HTR-8/SVneo (cell line): Measurements from ENCODE around the gene DYNLT2.
A peak's percentile ranks its signal among the peaks of the same experiment; 100 is the strongest.
"Not testable (repeated sequence)": the region's sequence is repeated elsewhere in the genome, so short reads cannot be mapped to it uniquely, and the experiment has no call there.

Source experiments
- DNase-seq: peaks from one replicate; pipeline ENCODE4 v3.0.0; 2011; ENCODE audit warnings: low spot score, mixed read lengths; ENCODE audit not compliant: insufficient read length
- FAIRE-seq: peaks from 2 replicates; lab custom pipeline; 2011; peaks lifted over from hg19 to GRCh38; lab: Jason Lieb, UNC

Gene DYNLT2

DNA sequence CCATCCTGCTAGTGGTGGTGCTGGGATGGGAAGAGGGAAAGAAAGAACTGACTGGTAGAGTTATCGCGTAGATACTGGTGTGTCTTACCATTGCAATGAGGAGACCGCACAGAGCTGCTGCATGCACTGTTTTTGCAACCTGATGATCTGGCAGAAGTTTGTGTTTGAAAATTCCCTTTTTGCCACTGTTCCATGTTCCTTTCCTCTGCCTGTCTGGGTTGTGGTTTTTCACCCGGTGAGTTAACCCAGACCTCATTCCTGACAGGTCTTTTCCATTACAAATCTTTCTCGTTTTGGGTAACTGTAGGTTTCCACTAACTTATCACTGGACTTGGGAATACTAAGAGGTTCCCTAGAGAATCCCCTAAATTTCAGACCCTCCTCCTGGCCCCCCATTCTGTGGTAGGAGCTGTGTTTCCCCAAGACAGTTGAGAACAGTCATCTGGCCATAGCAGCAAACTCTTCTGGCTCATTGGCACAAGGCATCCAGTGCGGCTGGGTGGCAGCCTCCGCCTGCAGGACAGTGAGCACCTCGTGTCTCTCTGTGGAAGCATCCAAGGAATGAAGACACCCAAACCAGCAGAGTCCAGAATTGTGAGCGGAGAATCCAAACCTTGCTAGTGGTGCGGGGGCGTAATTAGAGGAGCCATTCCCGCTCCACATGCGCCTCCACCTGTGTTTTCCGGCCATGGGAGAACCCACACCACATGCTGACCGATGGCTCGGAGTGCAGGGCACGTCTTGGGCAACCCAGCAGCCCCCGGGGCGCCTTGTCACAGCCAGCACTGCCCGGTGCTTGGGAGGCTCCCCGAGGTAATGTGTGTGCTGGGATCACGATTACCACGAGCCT, 32.8 kb upstream of the DYNLT2 start:
- FAIRE-seq: no peak
- DNase-seq: no peak

DNA sequence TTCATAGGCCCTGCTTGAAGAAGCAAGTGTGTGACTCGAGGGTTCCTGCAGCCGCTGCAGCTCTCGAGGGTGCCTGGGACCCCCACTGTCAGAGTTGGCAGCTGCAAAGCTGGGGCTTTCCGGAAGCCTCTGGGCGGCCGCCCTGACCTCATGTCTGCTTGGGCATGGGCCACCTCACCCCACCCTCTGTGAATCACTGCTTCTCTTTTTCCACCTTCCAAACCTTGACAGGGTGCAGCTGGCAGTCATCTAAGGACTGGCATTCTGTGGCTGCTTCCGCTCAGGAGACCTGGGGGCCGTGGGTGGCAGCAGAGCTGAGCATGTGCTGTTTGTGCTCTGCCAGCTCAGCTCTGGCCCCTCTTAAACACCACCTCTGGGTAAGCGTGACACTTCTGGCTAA, 32.0 kb upstream of the DYNLT2 start:
- DNase-seq (no peak), FAIRE-seq (no peak)

DNA sequence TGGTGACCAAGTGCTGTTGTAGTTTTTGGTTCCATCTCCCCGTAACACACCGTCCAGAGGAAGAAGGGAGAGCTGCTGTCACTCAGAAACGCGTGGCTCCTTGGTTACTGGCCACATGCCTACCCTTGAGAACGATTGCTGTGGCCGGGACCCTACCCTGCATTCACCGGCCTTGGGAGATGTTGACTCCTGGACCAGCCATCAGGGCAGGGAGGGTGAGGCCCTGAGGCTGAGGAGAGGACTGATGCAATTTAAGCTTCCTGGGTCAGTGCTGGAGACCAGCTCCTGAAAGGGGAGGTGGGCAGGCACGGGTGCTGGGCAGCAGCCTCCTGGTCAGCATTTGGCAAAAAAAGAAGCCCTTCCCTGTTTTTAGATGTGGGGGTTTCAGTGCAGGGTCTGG, 31.6 kb upstream of the DYNLT2 start:
- no peak for FAIRE-seq
- DNase-seq: no peak

DNA sequence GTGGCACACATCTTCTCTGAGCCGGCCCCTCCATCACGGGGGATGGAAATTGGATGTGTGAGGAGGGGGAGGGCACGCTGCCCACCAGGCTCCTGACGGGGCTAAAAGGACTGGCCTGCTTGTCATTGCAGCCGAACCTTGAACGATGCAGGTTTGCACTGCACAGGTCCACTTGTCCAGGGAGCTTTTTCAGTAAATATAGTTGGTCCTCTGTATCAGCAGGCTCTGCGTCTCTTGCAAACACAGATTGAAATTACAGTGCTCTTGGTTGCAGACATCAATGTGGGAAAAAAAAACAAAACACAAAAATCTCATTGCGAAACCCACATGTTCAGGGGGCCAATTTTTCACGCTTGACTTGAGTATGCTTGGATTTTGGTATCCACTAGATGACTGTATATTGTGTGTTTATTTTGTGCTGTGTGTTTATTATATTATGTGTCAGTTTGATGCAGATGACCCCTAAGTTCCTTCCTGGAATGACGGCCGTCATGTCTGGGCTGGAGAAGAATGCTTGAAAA, 29.3 kb upstream of the DYNLT2 start:
- DNase-seq (no peak), FAIRE-seq (no peak)

DNA sequence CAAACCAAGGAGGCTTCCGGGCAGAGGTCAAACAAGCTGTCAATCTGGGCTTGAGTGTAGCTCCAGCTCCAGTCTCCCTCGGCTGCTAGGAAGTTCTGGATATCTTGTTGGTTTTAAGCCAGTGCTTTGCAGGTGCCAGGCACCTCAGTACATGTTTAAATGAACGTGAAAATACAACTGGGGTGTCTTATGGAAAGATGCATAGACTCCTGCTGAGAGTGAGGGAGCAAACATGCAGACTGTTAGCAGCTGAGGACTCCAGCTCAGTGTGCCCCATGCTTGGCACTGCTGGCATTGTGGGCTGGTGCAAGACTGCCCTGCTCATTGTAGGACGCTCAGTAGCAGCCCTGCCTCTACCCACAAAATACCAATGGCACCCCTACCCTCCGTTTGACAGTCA, 28.5 kb upstream of the DYNLT2 start:
- FAIRE-seq: no peak
- no peak for DNase-seq

DNA sequence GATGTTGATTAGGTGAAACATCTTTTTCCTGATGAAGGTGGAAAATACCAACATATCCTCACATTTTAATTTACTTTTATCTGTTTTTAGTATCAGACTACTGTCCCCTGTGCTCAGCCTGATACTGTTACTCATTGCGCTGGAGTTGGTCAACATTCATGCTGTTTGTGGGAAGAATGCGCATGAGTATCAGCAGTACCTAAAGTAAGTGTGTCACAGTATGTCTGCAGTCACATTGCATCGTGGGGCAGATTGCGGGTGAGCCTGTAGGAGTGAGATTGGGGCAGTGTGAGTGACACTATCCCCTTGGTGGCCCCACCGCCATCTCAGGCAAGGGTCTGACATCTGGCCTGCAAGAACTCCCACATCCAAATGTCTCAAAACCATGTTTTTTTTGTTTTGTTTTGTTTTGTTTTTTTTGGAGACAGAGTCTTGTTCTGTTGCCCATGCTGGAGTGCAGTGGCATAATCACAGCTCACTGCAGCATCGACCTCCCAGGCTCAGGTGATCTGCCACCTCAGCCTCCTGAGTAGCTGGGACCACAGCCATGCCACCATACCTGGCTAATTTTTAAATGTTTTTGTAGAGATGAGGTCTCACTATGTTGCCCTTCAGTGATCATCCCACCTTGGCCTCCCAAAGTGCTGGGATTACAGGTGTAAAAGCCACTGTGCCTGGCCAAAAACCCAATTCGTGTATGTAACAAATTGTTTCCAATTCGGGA, 27.9 kb upstream of the DYNLT2 start:
- FAIRE-seq (peak; percentile 36), DNase-seq (no peak)

DNA sequence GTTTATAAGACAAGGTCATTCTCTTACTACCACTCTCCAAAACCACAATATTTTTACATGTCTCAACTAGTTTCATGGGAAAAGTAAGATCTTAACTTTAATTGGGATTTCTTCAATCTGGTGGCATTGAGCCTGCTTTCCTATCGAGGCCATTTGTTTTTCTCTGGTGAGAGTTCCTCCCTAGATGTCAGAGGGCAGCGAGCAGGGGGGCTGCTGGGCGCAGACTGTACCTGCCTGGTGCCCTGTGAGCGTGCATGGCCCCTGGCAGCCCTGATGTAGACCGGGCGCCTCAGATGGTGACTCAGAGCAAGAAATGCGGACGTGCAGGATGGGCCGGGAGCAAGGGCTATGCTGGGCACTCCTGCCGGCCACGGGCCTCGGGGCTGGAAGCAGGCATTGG, 27.3 kb upstream of the DYNLT2 start:
- FAIRE-seq: no peak
- no peak for DNase-seq

DNA sequence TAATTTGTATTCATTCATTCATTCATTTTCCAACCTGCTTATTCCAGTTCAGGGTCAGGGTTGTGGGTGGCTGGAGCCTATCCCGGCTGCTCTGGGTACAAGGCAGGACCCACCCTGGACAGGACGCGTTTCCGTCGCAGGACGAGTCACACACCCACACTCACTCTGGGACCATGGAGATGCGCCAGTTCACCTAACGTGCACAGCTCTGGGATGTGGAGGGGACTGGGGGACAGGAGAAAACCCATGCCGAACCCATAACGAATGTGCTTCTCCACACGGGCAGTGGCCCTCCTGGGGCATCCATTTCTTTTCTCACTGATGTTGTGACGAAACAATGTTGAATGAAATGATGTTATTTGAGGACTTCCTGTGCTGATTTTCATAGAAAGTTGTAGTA, 26.5 kb upstream of the DYNLT2 start:
- no peak for FAIRE-seq
- DNase-seq: no peak

DNA sequence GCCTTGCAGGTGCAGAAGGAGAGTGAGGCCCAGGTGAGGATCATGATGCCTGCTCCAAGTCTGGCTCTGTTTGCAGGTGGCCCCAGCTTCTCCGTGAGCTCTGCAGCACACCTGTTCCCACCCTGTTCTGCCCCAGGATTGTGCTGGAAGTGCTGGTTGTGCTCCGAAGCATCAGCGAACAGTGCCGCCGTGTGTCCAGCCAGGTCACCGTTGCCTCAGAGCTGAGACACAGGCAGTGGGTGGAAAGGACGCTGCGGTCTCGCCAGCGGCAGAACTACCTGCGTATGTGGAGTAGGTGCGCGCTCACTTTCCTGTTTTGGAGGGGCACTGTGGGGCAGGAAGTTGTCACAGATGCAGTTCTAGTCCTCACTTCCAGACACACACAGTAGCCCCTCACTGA, 25.0 kb upstream of the DYNLT2 start:
- DNase-seq (no peak), FAIRE-seq (no peak)

DNA sequence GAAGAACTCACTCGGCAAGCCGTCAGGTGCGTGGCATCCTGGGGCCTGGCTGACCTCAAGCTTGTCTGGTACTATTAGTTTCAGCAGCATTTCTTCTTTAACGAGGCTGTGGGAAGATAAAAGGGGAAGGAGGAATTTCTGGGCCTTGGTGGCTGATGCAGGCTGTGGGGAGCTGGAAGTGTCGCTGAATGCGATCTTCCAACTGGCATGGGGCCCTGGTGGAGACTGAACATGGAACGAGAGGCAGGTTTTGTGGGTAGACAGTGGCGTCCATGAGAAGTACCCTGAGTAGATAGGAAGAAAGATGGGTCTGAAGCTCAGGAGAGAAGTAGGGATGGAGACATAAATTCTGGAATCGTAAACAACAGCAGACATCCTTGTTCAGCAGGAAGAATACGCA, 23.9 kb upstream of the DYNLT2 start:
- FAIRE-seq (no peak), DNase-seq (no peak)

DNA sequence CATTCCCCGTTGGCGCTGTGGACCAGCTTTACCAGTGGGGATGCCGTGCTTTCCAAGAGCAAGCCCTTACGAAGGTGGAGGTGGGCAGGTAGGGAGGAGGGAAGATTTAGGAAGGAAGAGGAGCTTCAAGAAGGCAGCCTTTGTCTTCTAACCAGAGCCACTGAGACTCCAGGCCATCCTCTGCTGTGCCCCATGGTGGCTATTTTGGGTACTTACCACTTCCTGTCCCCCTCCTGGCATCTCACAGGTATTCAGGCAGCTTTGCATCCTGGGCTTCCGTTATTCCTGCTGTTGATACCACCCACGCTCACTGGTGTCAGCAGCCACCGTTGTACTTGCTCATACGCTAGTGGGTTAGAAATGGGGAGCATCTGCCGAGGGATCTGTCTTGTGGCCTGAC, 23.0 kb upstream of the DYNLT2 start:
- DNase-seq (no peak), FAIRE-seq (no peak)

DNA sequence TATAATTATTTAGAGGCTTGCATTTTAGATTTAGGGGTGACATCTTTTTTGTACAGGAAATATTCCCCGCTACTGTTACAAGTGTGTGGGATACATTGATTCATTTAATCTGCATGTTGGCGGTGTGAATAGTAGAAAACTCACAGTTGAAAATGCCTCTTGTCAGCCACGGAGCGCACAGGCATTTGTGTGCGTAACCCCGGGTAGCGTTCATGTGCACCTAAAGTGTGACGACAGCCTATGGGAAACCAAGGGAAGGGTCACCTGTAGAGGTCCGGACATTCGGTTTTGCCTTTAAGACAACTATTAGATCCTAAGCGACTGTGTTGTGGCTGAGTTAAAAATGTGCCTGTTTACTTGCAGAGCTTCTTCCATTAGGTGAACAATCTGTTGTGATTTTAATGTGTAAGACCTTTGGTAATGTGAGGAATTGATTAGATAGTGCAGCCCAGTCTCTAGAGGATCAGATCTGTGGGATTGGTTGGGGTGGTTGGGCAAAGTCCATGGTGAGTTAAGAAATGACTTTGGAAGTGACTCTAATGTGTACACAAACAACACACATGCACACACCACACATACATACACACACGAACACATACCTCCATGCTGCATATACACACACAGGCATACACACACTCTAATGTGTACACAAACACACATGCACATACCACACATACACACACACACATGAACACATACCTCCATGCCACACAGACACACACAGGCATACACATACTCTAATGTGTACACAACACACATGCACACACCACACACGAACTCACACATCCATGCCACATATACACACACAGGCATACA, 15.8 kb upstream of the DYNLT2 start:
- DNase-seq: no peak
- peak; percentile 89 for FAIRE-seq

DNA sequence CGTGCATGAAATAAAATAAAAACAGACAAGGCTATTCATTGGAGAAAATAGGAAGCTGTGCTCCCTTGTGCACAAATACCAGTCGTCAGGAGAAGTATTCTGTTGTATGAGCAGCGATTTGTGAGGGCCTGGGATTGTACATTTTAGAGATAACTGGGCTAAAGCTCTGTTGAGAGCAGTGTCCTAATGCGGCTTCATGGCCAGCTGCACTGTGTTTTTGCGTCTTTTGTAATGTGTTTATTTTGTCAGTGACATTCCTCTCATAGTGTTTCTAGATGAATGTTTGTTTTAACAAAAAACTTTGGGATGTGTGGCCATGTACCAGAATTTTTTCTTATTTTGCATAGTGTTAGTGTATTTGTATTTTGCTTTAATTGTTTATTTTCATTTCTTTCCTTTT, 14.9 kb upstream of the DYNLT2 start:
- DNase-seq (no peak), FAIRE-seq (no peak)

DNA sequence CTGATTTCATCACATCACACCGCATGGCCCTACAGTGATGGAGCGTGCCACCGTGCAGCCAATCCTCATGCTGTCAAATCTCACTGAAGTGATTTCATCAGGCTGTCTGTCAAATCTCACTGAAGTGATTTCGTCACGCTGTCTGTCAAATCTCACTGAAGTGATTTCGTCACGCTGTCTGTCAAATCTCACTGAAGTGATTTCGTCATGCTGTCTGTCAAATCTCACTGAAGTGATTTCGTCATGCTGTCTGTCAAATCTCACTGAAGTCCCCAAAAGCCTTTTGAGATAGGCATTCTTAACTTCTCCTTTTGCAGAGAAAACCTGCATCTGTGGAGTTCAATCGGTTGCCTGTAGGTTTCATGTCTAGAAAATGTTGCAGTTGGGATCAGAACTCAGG, 14.4 kb upstream of the DYNLT2 start:
- peak; percentile 28 for FAIRE-seq
- DNase-seq: not testable (repeated sequence)

DNA sequence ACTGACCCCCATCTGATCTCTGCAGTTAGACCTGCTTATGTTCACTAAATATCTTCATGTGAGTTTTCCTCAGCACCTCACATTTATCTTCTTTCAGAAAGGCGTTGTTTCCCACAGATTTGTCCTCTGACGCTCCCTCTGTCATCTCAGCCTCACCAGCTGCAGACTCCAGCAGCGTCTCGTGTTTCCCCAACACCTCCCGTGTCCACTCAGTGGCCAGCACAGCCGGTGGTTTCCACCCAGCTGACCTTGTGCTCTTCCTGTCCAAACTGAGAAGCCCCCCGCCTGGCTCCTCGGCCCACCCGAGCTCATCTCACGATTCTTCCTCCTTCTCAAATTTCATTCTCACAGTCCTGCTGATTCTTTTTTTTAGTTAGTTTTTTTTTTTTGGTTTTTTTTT, 12.5 kb upstream of the DYNLT2 start:
- no peak for DNase-seq
- no peak for FAIRE-seq

DNA sequence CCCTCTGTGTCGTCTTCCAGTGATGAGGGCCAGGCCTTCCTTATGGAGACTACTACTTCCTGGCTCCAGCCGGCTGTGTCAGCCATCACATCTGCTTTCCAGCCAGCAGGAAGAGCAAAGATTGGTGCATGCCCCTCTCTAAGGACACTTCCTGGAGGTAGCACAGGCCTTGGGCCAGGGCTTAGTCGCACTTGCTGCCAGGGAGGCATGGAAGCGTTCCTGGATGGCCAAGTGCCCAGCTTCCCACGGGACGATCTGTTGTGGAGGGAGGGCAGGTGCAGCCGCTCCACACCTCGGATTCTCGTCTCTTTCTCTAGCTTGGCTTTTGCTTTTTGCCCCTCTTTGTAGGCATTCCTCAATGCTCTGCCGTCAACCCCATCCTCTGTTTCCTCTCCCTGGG, 11.9 kb upstream of the DYNLT2 start:
- FAIRE-seq (no peak), DNase-seq (no peak)

DNA sequence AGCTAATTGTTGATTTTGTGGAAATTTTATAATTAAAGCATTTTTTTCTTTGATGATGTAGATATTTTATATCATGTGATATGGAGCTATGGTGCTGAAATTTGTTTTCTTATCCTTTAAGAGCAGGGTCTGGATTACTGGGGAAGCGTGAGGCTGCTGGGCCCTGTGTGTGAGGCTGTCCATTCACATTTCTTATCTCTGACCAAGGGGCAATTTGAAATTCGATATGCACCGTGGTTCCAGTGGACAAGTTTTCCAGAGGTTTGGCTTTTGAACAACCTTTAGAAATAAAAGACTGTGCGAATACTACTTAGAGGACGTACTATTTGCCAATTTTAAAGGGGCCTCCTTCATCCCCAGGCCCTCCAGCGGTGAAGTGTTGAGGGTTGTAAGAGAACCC, 3.8 kb upstream of the DYNLT2 start:
- DNase-seq: no peak
- FAIRE-seq: no peak

DNA sequence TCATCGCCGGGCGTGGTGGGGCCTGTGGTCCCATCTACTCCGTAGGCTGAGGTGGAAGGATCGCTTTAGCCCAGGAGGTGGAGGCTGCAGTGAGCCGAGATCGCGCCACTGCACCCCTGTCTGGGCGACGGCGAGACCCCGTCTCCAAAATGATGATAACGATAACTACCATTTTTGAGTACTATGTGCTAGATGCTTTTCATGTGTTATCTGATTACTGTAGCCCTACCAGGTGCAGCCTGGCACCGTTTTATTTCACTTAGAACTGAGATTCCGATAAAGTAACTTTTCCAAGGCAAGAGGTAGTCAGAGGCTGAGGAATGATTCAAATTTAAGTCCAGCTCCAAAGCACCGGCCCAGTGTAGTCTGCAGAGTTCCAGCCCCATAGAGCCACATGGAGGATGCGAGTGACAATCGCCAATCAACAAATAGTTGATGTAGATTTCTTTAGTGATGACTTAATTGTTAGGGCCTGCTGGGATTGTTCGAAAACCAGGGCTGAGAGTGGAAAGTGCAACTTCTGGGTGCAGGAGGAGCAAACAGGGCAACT, 777 bp upstream of the DYNLT2 start:
- DNase-seq: no peak
- FAIRE-seq: no peak

DNA sequence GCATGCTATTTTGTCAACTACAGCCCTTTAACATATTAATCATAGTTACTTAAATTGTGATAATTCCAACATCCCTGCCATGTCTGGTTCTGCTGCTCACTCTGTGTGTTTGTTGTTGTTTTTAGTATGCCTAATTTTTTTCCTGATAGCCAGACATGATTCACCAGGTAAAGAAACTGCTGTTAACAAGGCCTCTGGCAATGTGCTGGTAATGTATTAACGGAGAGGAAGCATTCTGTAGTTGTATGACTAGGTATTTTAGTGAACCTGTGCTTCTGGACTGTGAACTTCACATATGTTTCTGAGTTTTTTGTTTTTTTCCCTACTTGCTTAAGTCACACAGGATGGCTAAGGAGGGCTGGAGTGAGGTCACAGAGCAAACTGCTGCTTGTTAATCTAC, 4.8 kb downstream of the DYNLT2 start:
- FAIRE-seq: no peak
- no peak for DNase-seq

DNA sequence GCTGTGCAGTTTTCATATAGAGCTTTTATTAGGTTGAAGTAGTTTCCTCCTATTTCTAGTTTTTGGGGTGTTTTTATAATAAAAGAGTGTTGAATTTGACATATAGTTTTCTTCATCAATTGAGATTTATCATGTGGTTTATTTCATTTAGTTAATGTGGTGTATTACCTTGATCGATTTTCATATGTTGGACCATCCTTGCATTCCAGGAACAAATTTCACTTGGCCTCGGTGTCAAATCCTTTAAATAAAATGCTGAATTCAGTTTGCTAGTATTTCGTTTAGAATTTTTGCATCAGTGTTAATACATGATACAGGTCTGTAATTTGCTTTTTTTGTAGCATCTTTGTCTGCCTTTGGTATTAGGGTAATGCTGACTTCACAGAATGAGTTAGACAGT, 6.0 kb downstream of the DYNLT2 start:
- FAIRE-seq (no peak), DNase-seq (no peak)
